ENCODE measurements around the gene FHIT.

The FHIT gene

DNA sequence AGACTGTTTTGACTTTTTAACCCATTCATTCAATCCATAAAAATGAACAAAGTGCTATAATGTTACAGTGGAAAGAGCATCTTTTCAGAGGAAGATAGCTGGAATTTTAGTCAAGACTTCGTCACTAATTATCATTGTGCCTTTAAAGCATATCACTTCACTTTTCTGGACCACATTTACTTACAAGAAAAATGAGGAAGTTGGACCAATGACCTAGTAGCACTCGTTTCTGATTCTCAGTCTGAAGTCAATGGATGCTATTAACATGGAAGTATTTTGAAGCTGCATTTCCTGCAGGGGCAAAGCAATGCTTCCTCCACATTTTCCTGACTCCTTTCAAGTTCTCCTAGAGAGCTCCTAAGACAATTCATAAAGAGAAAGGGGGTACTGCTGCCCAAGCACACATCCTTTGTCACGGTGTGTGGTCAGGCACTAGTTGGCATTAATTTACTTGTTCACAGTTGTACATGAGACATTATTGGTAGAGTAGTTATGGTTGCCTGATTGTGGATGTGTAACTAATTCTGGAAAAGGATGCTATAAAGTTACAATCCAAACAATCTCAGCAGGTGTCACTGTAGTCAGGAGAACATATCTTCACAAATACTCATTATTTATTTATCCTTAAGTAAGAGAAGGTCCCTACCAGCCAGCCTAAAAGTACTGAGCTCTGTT lies 1049.1 kb downstream of the FHIT start:
- Histone ChIP-seq H3K36me3 (ENCODE audit: control insufficient read depth, insufficient read depth, low read length, severe bottlenecking) (no peaks in the 10 kb centered on the region), H3K9me3 (ENCODE audit: control insufficient read depth, low read length) (no peaks in the 10 kb centered on the region)

DNA sequence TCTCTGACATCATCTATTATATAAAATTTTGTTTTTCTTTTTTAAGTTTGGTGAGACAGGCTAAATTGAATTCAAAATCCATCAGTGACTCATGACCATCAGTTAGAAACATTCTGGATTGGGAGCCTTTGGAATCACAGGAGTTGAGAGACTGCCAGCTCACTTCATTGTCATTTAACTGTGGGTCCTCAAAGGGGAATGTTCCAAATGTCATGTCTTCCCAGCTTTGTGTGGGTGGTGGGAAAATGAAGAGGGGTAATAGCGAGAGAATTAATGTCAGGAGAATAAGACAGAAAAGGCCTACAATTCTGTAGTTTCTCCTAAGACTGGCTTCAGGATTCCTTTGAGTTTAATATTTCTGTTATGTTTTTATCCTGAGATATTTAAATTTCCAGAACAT lies 1051.9 kb downstream of the FHIT start:
- H3K4me3 ChIP-seq (ENCODE audit: low read length), result no peak overlapping the region
- H3K27me3 ChIP-seq (replicated peaks; ENCODE audit: control insufficient read depth, insufficient read depth, low read length), result no peaks in the 10 kb centered on the region
- no peak overlapping the region for H3K9ac ChIP-seq (ENCODE audit: low read length)
- no peaks in the 10 kb centered on the region for H3K9me3 ChIP-seq (ENCODE audit: control insufficient read depth, low read length)
- no peaks in the 10 kb centered on the region for H3K4me1 ChIP-seq (ENCODE audit: control insufficient read depth, insufficient read depth, low read length)
- H3K36me3 ChIP-seq (ENCODE audit: control insufficient read depth, insufficient read depth, low read length, severe bottlenecking), result no peaks in the 10 kb centered on the region
- no peak for DNase-seq (ENCODE audit: low read depth)

More for the DNA sequence above, 1049.1 kb downstream of the FHIT start:
- no peaks in the 10 kb centered on the region for H3K4me1 ChIP-seq (ENCODE audit: control insufficient read depth, insufficient read depth, low read length)
- H3K27me3 ChIP-seq (replicated peaks; ENCODE audit: control insufficient read depth, insufficient read depth, low read length), result no peaks in the 10 kb centered on the region
- H3K4me3 ChIP-seq (ENCODE audit: low read length), result no peak overlapping the region
- no peak for DNase-seq (ENCODE audit: low read depth)
- no peak overlapping the region for H3K9ac ChIP-seq (ENCODE audit: low read length)

DNA sequence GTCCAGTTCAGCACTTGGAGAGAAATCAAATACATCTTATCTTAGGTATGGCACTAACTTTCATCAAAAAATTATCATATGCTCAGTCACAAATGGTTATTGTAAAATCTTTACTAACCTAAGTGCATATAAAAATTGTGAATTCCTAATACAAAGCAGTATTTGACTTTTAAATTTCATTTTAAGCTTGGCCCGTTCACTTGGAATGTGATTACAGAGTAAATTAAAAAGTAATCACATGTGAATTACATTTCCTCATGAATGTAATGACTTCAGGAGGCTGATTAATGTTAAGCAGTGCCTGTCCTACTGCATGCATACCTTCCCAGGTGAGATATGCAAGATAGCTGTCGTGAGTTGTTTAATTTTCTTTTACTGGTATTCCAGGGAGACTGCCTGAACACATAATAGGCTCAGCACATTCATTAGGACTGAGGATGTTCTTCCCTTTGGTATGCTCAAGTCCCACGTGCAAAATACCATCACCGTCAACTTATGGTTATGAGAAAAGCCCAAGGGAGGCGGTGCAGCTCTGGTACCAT lies 1053.0 kb downstream of the FHIT start:
- H3K4me3 ChIP-seq (ENCODE audit: low read length), result no peak overlapping the region
- no peaks in the 10 kb centered on the region for H3K36me3 ChIP-seq (ENCODE audit: control insufficient read depth, insufficient read depth, low read length, severe bottlenecking)
- H3K9ac ChIP-seq (ENCODE audit: low read length), result no peak overlapping the region
- H3K27me3 ChIP-seq (replicated peaks; ENCODE audit: control insufficient read depth, insufficient read depth, low read length), result no peaks in the 10 kb centered on the region
- no peak for DNase-seq (ENCODE audit: low read depth)
- H3K4me1 ChIP-seq (ENCODE audit: control insufficient read depth, insufficient read depth, low read length), result no peaks in the 10 kb centered on the region
- H3K9me3 ChIP-seq (ENCODE audit: control insufficient read depth, low read length), result no peaks in the 10 kb centered on the region

DNA sequence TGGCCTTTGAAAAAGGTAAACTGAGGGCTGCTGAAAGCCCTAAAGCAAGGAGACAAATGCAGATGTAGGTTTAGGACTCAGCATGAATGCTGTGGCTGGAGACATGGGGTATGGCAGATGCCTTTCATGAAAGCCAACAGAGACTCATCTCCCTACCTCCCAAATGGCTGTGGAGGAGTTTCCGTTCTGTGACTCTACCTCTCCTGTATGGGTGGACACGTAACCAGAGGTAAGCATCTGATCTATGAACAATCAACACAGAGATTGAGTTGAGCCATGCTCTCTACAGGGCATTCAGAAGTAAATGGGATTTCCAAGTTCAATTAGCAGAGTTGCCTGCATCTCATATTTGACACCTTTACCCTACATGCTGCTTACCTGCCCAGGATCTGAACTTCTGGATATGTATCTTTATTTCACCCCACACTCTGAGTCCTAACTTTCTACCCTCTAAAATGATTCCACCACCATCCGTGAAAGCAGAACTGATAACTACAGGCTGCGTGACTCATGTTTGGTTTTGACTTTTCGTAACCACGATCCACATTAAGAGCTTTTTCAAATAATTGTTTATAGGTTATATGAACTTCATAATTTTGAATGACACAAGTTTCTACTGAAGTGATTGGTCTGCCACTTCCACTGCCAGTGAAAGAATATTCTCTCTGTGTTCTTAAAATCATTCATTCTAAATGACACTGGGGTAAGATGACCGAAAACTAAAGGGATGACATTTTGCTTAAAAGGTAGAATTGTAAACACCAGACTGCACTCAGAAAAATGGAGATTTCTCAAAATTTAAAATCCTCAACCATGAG lies 1058.7 kb downstream of the FHIT start:
- Histone ChIP-seq H3K9ac (ENCODE audit: low read length) (no peak overlapping the region), H3K4me3 (ENCODE audit: low read length) (no peak overlapping the region), H3K27me3 (replicated peaks; ENCODE audit: control insufficient read depth, insufficient read depth, low read length) (no peaks in the 10 kb centered on the region), H3K36me3 (ENCODE audit: control insufficient read depth, insufficient read depth, low read length, severe bottlenecking) (no peaks in the 10 kb centered on the region), H3K9me3 (ENCODE audit: control insufficient read depth, low read length) (no peaks in the 10 kb centered on the region), H3K4me1 (ENCODE audit: control insufficient read depth, insufficient read depth, low read length) (no peaks in the 10 kb centered on the region)
- DNase-seq (ENCODE audit: low read depth), result no peak

DNA sequence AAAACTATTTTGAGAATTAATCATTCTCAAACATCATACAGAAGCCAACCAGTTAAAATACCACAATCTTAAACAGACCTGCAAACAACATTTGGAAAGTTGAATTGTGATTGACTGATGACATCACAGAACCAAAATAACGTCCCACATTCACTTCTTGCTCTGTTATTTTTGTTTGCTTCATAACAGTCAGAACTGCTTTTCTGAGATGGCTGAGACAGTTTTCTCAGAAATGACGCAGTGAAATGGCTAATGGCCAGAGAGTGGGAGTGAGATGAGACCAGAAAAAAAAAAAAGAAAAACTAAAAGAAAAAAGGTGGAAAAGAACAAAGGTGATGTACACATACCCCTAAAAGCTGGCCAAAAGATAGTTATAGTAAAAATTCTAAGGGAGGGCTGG lies 1061.2 kb downstream of the FHIT start:
- Histone ChIP-seq H3K4me3 (ENCODE audit: low read length) (no peak overlapping the region), H3K9ac (ENCODE audit: low read length) (no peak overlapping the region), H3K9me3 (ENCODE audit: control insufficient read depth, low read length) (no peaks in the 10 kb centered on the region), H3K27me3 (replicated peaks; ENCODE audit: control insufficient read depth, insufficient read depth, low read length) (no peaks in the 10 kb centered on the region), H3K36me3 (ENCODE audit: control insufficient read depth, insufficient read depth, low read length, severe bottlenecking) (no peaks in the 10 kb centered on the region), H3K4me1 (ENCODE audit: control insufficient read depth, insufficient read depth, low read length) (no peaks in the 10 kb centered on the region)
- no peak for DNase-seq (ENCODE audit: low read depth)

DNA sequence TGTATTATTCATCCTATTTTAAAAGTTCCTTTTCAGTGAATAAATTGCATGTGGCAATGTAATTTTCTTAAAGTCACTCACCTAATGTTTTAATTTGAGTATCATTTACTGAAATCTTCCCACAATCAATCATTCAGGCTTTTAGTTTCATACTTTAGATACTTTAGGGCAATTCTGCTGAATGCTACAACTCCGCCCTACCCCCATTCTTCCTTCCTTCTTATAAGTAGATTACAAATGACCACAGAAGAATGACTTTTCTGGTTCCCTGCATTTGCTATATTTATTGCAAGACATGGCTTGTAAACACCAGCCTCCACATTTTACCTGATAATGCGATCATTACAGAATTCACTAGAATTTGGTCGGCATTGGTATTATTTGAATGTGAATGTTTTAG lies 1061.9 kb downstream of the FHIT start:
- no peaks in the 10 kb centered on the region for H3K36me3 ChIP-seq (ENCODE audit: control insufficient read depth, insufficient read depth, low read length, severe bottlenecking)
- H3K27me3 ChIP-seq (replicated peaks; ENCODE audit: control insufficient read depth, insufficient read depth, low read length), result no peaks in the 10 kb centered on the region
- no peak overlapping the region for H3K9ac ChIP-seq (ENCODE audit: low read length)
- no peaks in the 10 kb centered on the region for H3K9me3 ChIP-seq (ENCODE audit: control insufficient read depth, low read length)
- H3K4me3 ChIP-seq (ENCODE audit: low read length), result no peak overlapping the region
- H3K4me1 ChIP-seq (ENCODE audit: control insufficient read depth, insufficient read depth, low read length), result no peaks in the 10 kb centered on the region
- no peak for DNase-seq (ENCODE audit: low read depth)

DNA sequence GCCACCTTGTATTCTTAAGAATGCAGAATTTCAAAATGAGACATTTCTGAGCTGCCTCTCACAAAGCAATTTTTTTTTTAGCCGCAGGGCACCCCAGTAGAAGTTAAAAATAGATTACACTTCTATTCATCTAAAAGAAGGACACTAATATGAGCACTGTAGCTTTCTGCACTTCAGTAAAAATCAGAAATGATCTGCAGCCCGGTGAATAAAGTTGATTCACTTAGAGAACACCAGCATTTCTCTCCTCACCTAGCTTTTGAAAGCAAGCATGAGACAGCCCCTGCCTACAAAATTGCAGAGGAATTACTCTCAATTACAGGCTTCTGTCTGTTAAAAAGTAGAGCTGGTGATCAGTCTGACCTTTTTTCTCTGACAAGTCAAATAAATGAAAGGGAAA lies 1062.4 kb downstream of the FHIT start:
- no peaks in the 10 kb centered on the region for H3K4me1 ChIP-seq (ENCODE audit: control insufficient read depth, insufficient read depth, low read length)
- no peaks in the 10 kb centered on the region for H3K9me3 ChIP-seq (ENCODE audit: control insufficient read depth, low read length)
- no peaks in the 10 kb centered on the region for H3K36me3 ChIP-seq (ENCODE audit: control insufficient read depth, insufficient read depth, low read length, severe bottlenecking)
- H3K9ac ChIP-seq (ENCODE audit: low read length), result no peak overlapping the region
- H3K27me3 ChIP-seq (replicated peaks; ENCODE audit: control insufficient read depth, insufficient read depth, low read length), result no peaks in the 10 kb centered on the region
- no peak overlapping the region for H3K4me3 ChIP-seq (ENCODE audit: low read length)
- peak; percentile 0 for DNase-seq (ENCODE audit: low read depth)

DNA sequence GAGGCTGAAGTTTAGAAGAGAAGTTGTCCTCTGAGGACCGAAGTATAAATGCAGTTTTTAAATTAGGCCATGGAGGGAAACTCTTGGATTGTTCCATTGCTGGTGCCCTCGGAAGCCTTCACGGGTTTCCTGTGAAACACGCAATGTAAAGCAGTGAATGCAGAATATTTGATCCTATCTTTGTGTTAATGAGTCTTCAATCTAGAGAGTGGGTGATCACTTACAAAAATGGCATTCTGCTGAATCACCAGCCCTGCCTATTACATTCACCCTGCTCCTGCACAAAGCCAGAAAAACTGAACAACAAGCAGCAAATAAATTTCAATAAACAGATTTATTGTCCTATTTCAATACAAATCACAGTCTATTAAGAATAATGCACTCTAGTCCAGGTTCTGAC lies 1063.9 kb downstream of the FHIT start:
- H3K4me3 ChIP-seq (ENCODE audit: low read length), result no peak overlapping the region
- H3K36me3 ChIP-seq (ENCODE audit: control insufficient read depth, insufficient read depth, low read length, severe bottlenecking), result no peaks in the 10 kb centered on the region
- H3K9me3 ChIP-seq (ENCODE audit: control insufficient read depth, low read length), result no peaks in the 10 kb centered on the region
- no peak overlapping the region for H3K9ac ChIP-seq (ENCODE audit: low read length)
- no peaks in the 10 kb centered on the region for H3K4me1 ChIP-seq (ENCODE audit: control insufficient read depth, insufficient read depth, low read length)
- H3K27me3 ChIP-seq (replicated peaks; ENCODE audit: control insufficient read depth, insufficient read depth, low read length), result no peaks in the 10 kb centered on the region
- DNase-seq (ENCODE audit: low read depth), result no peak

DNA sequence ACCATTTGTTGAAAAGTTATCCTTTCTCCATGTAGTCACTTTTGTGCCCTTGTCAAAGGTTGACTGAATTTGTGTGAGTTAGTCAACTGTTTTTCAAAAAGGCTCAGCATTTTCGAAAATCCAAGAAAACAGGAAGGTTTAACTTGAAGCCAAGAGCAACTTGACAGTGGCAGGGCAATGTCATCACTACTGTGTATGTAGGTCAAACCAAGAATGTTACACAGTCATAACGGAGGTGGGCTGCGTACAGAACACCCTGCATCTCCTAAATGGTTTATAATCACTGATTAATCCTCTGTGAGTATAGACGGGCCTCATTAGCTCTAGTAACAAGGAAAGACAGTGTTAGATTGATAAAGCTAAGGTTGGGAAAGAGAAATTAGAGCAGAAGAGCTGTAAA lies 1064.9 kb downstream of the FHIT start:
- Histone ChIP-seq H3K27me3 (replicated peaks; ENCODE audit: control insufficient read depth, insufficient read depth, low read length) (no peaks in the 10 kb centered on the region), H3K9me3 (ENCODE audit: control insufficient read depth, low read length) (no peaks in the 10 kb centered on the region), H3K36me3 (ENCODE audit: control insufficient read depth, insufficient read depth, low read length, severe bottlenecking) (no peaks in the 10 kb centered on the region), H3K4me3 (ENCODE audit: low read length) (no peak overlapping the region), H3K9ac (ENCODE audit: low read length) (no peak overlapping the region), H3K4me1 (ENCODE audit: control insufficient read depth, insufficient read depth, low read length) (no peaks in the 10 kb centered on the region)
- DNase-seq (ENCODE audit: low read depth), result no peak

DNA sequence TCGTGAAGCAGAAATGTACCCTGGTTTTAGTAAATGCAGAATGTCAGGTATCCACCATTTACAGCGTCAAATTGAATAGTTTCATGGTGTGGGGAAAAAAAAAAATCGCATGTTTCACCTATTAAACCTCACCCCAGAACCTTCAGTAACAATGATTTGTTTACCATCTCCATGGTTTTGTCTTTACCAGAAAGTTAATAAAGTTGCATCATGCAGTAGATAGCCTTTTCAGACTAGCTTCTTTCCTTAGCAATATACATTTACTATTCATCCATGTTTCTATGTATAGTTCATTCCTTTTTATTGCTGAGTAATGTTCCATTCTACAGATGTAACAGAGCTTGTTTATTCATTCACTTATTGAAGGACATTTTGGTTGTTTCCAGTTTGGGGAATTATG lies 1066.1 kb downstream of the FHIT start:
- DNase-seq (ENCODE audit: low read depth), result no peak
- Histone ChIP-seq H3K36me3 (ENCODE audit: control insufficient read depth, insufficient read depth, low read length, severe bottlenecking) (no peaks in the 10 kb centered on the region), H3K27me3 (replicated peaks; ENCODE audit: control insufficient read depth, insufficient read depth, low read length) (no peaks in the 10 kb centered on the region), H3K4me1 (ENCODE audit: control insufficient read depth, insufficient read depth, low read length) (no peaks in the 10 kb centered on the region), H3K9me3 (ENCODE audit: control insufficient read depth, low read length) (no peaks in the 10 kb centered on the region), H3K4me3 (ENCODE audit: low read length) (no peak overlapping the region), H3K9ac (ENCODE audit: low read length) (no peak overlapping the region)

DNA sequence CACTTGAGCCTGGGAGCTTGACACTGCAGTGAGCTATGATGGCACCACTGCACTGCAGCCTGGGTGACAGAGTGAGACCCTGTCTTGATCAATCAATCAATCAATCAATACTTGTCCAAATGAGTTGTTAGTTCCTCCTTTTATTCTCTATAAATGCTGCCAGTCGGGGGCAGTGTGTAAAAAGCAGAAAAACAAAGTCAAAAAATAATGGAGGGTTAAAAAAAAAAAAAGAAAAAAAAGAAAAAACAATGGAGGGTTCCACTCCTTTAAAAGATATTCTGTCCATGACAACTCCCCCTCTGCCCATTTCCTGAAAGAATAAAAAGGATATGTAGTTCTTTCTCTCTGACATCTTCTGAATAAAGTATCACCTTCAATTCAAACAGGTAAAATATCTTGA lies 1068.6 kb downstream of the FHIT start:
- Histone ChIP-seq H3K4me3 (ENCODE audit: low read length) (no peak overlapping the region), H3K9me3 (ENCODE audit: control insufficient read depth, low read length) (no peaks in the 10 kb centered on the region), H3K27me3 (replicated peaks; ENCODE audit: control insufficient read depth, insufficient read depth, low read length) (no peaks in the 10 kb centered on the region), H3K9ac (ENCODE audit: low read length) (no peak overlapping the region), H3K4me1 (ENCODE audit: control insufficient read depth, insufficient read depth, low read length) (peaks cover 10% of the 10 kb centered on the region), H3K36me3 (ENCODE audit: control insufficient read depth, insufficient read depth, low read length, severe bottlenecking) (no peaks in the 10 kb centered on the region)
- DNase-seq (ENCODE audit: low read depth), result no peak
